DND-41 (cell line): ENCODE measurements around the gene PRPF38A.

Experiments
- ATAC-seq: fragments of 200-7000 bp; cut with Tn5 transposase; 3 replicates; pipeline ENCODE4 v1.9.1; 2021; ENCODE audit warnings: low read depth; ENCODE audit not compliant: insufficient read depth
- DNase-seq: peaks from one replicate; pipeline ENCODE4 v3.0.0-alpha.2; 2020
- H2AFZ ChIP-seq: 2 replicates; pipeline ENCODE4 v1.6.0; 2012; ENCODE audit warnings: low read depth, low read length
- H3K27ac ChIP-seq: 2 replicates; pipeline ENCODE4 v1.5.1; 2012; ENCODE audit warnings: low read length, inconsistent platforms
- H3K27me3 ChIP-seq: fragments of 200-600 bp; sonication (generic); 2 replicates; pipeline ENCODE4 v1.6.0; 2012; ENCODE audit warnings: low read length, mild to moderate bottlenecking, inconsistent platforms; ENCODE audit not compliant: insufficient read depth, poor library complexity
- H3K36me3 ChIP-seq: 2 replicates; pipeline ENCODE4 v1.5.1; 2012; ENCODE audit warnings: low read length, inconsistent platforms; ENCODE audit not compliant: insufficient read depth
- H3K4me1 ChIP-seq: 2 replicates; pipeline ENCODE4 v1.5.1; 2012; ENCODE audit warnings: mild to moderate bottlenecking, low read length; ENCODE audit not compliant: insufficient read depth
- H3K4me2 ChIP-seq: 2 replicates; pipeline ENCODE4 v1.6.0; 2012; ENCODE audit warnings: mild to moderate bottlenecking, moderate library complexity, low read length, inconsistent platforms; ENCODE audit not compliant: insufficient read depth
- H3K4me3 ChIP-seq, 2 experiments: fragments of 200-600 bp in 1 of 2; shearing (Covaris generic) in 1 of 2; 2 replicates each; pipeline ENCODE4 v1.5.1; 2012 to 2016; ENCODE audit warnings: inconsistent platforms in 2 of 2, low read length in 2 of 2, mild to moderate bottlenecking in 2 of 2, low read depth in 1 of 2, moderate library complexity in 1 of 2
- H3K79me2 ChIP-seq: 2 replicates; pipeline ENCODE4 v1.6.0; 2012; ENCODE audit warnings: low read length, inconsistent platforms; ENCODE audit not compliant: insufficient read depth
- H3K9ac ChIP-seq: 2 replicates; pipeline ENCODE4 v1.6.0; 2012; ENCODE audit warnings: low read depth, mild to moderate bottlenecking, inconsistent platforms, low read length, moderate library complexity
- H3K9me3 ChIP-seq: 2 replicates; pipeline ENCODE4 v1.5.1; 2012; ENCODE audit warnings: low read length, moderate library complexity, mild to moderate bottlenecking, inconsistent platforms; ENCODE audit not compliant: insufficient read depth, severe bottlenecking
- H4K20me1 ChIP-seq: 2 replicates; pipeline ENCODE4 v1.6.0; 2012; ENCODE audit warnings: low read length; ENCODE audit not compliant: insufficient read depth
- CTCF ChIP-seq: IDR thresholded peaks from 2 replicates; pipeline ENCODE4 v1.5.1; 2012; ENCODE audit warnings: borderline replicate concordance, low read length, moderate library complexity, mild to moderate bottlenecking; ENCODE audit not compliant: poor library complexity, severe bottlenecking; ENCODE audit errors: extremely low read depth
- EZH2 ChIP-seq: IDR thresholded peaks from 3 replicates; pipeline ENCODE4 v1.6.1; 2012; ENCODE audit warnings: borderline replicate concordance, low read depth, mild to moderate bottlenecking, moderate library complexity, low read length, inconsistent platforms; ENCODE audit not compliant: severe bottlenecking

Gene PRPF38A

DNA sequence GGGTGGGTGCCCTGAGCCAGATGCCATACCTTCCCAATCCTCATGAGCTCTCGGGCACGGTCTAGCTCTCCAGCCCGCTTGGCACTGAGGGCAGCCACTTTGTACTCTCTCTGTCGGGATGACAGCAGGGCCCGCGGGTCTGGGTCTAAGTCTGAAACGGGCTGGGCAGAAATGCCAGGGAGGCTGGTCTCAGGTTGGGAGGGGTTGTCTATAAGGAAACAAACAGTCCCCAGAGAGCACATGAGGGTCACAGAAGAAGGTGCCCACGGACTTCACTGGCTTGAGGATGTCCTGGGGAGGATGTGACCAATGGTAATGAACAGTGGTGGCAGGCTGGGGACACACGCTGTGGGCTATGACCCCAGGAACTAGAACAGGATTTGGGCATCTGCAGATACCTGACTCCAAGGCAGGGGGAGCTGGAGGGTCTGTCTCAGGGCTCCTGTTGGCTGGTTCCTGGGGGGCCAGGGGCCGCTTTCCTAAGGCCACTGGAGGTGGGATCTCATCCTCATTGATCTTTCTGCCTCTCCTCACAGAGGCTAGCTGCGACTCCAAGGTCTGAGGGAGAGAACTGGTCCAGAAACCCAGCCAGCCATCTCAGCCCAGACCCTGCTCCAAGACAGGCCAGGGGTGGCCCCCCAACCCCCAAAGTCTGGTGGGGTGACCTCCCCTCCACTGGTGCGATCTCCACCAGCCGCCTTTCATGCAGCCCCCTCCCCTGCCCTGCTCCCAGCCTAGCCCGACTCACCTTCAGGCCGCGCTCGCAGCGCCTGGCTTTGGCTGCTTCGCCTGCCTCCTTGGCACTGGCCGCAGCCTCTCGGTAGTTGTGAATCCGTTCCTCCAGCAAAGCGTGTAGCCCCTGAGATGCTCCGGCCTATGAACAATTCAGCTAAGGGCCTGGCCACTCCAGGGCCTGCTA, 44.5 kb upstream of the PRPF38A start:
- Histone ChIP-seq H4K20me1 (peaks cover 36% of the 10 kb centered on the region), H3K27ac (no peak overlapping the region), H3K9me3 (no peaks in the 10 kb centered on the region), H3K4me3 (no peak overlapping the region), H2AFZ (no peak overlapping the region), H3K9ac (no peak overlapping the region), H3K27me3 (no peaks in the 10 kb centered on the region), H3K79me2 (peaks cover 29% of the 10 kb centered on the region), H3K4me2 (no peak overlapping the region), H3K4me1 (peaks cover 26% of the 10 kb centered on the region), H3K36me3 (peaks cover 93% of the 10 kb centered on the region)
- no peak for ATAC-seq
- no peak for TF ChIP-seq EZH2
- no peak for DNase-seq

GRCh38 chr1:52360595-52360968, 43.8 kb upstream of the PRPF38A start:
- no peak overlapping the region for H3K9ac ChIP-seq
- H2AFZ ChIP-seq: no peak overlapping the region
- H3K4me2 ChIP-seq: no peak overlapping the region
- H3K27ac ChIP-seq: no peak overlapping the region
- DNase-seq (no peak), ATAC-seq (no peak)
- H3K36me3 ChIP-seq: peaks cover 87% of the 10 kb centered on the region
- peaks cover 36% of the 10 kb centered on the region for H3K79me2 ChIP-seq
- H3K9me3 ChIP-seq: no peaks in the 10 kb centered on the region
- no peak overlapping the region for H3K4me3 ChIP-seq
- peaks cover 30% of the 10 kb centered on the region for H3K4me1 ChIP-seq
- no peaks in the 10 kb centered on the region for H3K27me3 ChIP-seq
- H4K20me1 ChIP-seq: peaks cover 36% of the 10 kb centered on the region
- TF ChIP-seq CTCF: no peak
- no peak for TF ChIP-seq EZH2

DNA sequence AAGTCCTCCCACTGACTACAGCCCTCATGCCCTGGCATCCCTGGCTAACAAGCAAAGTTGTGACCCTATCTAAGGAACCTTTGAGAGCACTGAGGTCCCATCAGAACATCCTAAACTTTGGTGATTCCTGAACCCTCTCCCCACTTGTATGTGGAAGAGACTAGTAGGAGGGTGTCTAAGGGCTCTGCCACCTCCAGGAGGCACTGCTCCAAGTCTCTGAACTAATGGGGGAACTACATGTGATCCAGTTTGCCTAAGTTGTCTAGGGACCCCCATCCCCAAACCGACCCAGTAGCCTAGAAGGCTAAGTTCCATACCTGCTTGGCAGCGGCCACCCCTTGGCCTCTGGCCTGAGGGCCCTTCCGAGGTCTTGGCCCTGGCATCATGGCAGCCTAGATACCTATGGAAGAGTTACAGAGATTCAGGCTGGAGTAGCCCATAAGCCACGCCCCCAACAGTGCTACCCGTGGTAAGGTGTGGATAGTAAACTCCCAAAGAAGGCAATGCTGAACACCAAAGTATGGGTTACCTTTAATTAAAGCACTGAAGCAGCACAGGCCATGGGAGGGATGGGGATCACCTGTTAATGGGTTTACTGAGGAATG, 40.1 kb upstream of the PRPF38A start:
- H3K9ac ChIP-seq: peak overlapping the region; percentile 90
- H3K27me3 ChIP-seq: no peaks in the 10 kb centered on the region
- H3K4me3 ChIP-seq: peak overlapping the region in 1 of 2 experiments; percentile 90; a peak in 3 of 4 replicates
- H3K9me3 ChIP-seq: no peaks in the 10 kb centered on the region
- no peak for DNase-seq
- H3K4me2 ChIP-seq: peak overlapping the region; percentile 95
- H2AFZ ChIP-seq: no peak overlapping the region
- peaks cover 39% of the 10 kb centered on the region for H3K79me2 ChIP-seq
- H4K20me1 ChIP-seq: peaks cover 23% of the 10 kb centered on the region
- H3K4me1 ChIP-seq: peaks cover 59% of the 10 kb centered on the region
- no peak for TF ChIP-seq EZH2
- peak; percentile 34 for TF ChIP-seq CTCF
- peak overlapping the region; percentile 13 for H3K27ac ChIP-seq
- H3K36me3 ChIP-seq: peaks cover 49% of the 10 kb centered on the region
- ATAC-seq: no peak

GRCh38 chr1:52365071-52365745, 39.2 kb upstream of the PRPF38A start:
- peaks cover 41% of the 10 kb centered on the region for H3K36me3 ChIP-seq
- H3K9me3 ChIP-seq: no peaks in the 10 kb centered on the region
- peak overlapping the region; percentile 83 for H3K27ac ChIP-seq
- TF ChIP-seq CTCF (no peak), EZH2 (no peak)
- H3K4me1 ChIP-seq: peaks cover 59% of the 10 kb centered on the region
- ATAC-seq (no peak), DNase-seq (no peak)
- H3K9ac ChIP-seq: peak overlapping the region; percentile 90
- peak overlapping the region; percentile 92 for H2AFZ ChIP-seq
- H3K27me3 ChIP-seq: no peaks in the 10 kb centered on the region
- H4K20me1 ChIP-seq: peaks cover 18% of the 10 kb centered on the region
- peaks cover 39% of the 10 kb centered on the region for H3K79me2 ChIP-seq
- peak overlapping the region; percentile 95 for H3K4me2 ChIP-seq
- H3K4me3 ChIP-seq: peak overlapping the region; percentile 81 to 90
